ENCODE data around the gene EME2.

The EME2 gene

DNA sequence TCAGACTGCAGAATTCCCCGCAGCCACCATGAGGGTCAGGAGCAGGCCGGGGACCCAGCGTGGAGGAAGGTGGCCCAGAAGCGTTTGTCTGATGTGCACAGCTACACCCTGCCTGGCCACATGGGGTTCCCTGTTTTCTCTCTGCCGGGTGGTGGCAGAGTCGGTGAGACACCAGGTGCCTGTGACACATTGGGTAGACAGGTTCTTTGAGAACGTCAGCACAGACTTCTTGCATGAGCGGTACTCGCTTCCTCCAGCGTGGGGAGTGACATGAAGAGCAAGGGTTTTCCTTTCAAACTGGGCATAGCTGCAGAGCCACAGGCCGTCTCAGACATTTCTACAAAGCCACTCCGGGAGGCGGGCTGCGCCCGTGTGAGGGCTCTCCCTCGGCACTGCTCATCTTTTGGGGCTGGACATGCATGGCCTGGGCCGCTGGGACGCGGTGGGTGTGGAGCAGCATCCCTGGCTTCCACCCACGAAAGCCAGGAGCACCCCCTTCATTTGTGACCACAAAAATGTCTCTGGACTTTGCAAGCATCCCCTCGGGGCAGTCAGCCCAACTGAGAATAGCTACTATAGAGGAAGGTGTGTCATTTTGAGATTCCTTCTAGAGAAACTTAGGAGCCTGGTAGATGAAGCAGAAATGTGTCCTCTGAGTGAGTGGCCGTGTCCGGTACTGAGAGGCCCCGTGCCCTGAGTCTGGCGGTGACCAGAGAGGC is 27.3 kb upstream of the EME2 start:
- Histone ChIP-seq H3K27ac (ENCODE audit: insufficient read depth, low read depth, low read length, poor library complexity, severe bottlenecking) (peak overlapping the region; percentile 87), H3K36me3 (ENCODE audit: control insufficient read depth, insufficient read depth, low read length) (peaks cover 4% of the 10 kb centered on the region), H3K4me1 (ENCODE audit: control insufficient read depth, insufficient read depth, low read length) (no peaks in the 10 kb centered on the region), H3K27me3 (ENCODE audit: control insufficient read depth, insufficient read depth, low read length, poor library complexity, severe bottlenecking) (no peaks in the 10 kb centered on the region), H3K9me3 (ENCODE audit: control insufficient read depth, low read length) (no peaks in the 10 kb centered on the region), H3K4me3 (ENCODE audit: insufficient read depth, low read depth, low read length) (no peak overlapping the region)
- 94 to 95% methylated on average over 25 of the region's 25 CpGs for WGBS, 2 experiments

DNA sequence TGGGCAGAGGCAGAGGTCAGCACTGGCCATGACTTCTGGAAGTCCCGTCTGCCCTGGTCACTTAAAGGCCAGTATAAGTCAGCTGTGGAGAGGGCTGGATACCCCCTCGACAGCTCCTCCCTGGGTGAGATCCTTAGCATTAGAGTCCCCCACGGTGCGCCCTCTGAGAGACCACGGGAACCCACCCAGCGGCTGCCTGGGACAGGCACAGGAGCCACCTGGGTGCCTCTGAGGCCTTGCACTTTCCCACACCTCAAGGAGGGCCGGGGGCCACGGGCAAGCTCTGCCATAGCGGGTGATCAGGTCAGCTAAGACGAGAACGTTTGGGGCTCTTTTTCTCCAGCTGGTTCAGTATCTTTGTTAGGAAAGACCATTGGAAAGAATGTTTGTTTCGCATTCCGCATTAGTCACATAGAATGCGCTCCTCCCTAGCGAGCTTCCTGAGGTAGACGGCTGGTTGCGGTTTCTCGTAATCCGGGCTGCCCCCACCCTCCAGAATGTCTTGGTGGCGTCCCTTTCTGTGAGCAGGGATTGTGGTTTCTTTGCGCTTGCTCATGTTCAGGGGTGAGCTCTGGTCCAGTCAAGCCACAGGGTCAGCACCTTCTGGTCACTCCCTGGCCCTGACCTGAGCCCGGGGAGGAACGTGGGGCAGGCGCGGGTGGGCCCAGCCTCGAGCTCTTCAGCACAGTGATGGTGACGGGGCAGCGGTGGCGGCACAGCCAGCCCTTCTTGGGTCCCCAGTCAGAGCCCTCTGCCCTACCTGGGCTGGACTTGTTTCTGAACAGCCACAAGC is 26.5 kb upstream of the EME2 start:
- Histone ChIP-seq H3K4me3 (ENCODE audit: insufficient read depth, low read depth, low read length) (no peak overlapping the region), H3K36me3 (ENCODE audit: control insufficient read depth, insufficient read depth, low read length) (peaks cover 4% of the 10 kb centered on the region)
- WGBS, 2 experiments = 93 to 95% methylated on average over 29 of the region's 29 CpGs

DNA sequence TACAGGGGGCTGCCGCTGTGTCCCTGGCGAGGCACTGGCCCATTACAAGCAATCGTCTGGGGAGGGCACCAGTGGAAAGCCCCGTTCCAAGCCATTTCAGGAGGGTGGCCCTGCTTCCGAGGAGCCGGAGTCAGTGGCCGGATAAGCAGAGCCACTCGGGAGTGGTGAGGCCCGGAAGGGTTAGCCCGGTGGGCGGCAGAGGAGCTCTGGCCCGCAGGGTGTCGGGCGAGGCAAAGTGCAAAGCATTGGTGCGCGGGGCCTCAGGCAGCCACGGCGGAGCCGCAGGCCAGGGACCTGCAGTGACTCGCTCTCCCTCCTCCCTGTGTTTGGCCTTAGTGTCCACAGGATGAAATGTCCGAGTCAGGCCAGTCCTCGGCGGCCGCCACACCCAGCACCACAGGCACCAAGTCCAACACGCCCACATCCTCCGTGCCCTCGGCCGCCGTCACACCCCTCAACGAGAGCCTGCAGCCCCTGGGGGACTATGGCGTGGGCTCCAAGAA is 25.9 kb upstream of the EME2 start:
- no peaks in the 10 kb centered on the region for H3K4me1 ChIP-seq (ENCODE audit: control insufficient read depth, insufficient read depth, low read length)
- no peaks in the 10 kb centered on the region for H3K9me3 ChIP-seq (ENCODE audit: control insufficient read depth, low read length)
- no peaks in the 10 kb centered on the region for H3K27me3 ChIP-seq (ENCODE audit: control insufficient read depth, insufficient read depth, low read length, poor library complexity, severe bottlenecking)
- no peak overlapping the region for H3K4me3 ChIP-seq (ENCODE audit: insufficient read depth, low read depth, low read length)
- whole genome bisulfite sequencing, 2 experiments = 96% methylated on average over 31 of the region's 31 CpGs
- peaks cover 4% of the 10 kb centered on the region for H3K36me3 ChIP-seq (ENCODE audit: control insufficient read depth, insufficient read depth, low read length)
- peak overlapping the region; percentile 26 for H3K27ac ChIP-seq (ENCODE audit: insufficient read depth, low read depth, low read length, poor library complexity, severe bottlenecking)

More for the DNA sequence above, 26.5 kb upstream of the EME2 start:
- Histone ChIP-seq H3K27me3 (ENCODE audit: control insufficient read depth, insufficient read depth, low read length, poor library complexity, severe bottlenecking) (no peaks in the 10 kb centered on the region), H3K4me1 (ENCODE audit: control insufficient read depth, insufficient read depth, low read length) (no peaks in the 10 kb centered on the region), H3K9me3 (ENCODE audit: control insufficient read depth, low read length) (no peaks in the 10 kb centered on the region), H3K27ac (ENCODE audit: insufficient read depth, low read depth, low read length, poor library complexity, severe bottlenecking) (peak overlapping the region; percentile 87)

DNA sequence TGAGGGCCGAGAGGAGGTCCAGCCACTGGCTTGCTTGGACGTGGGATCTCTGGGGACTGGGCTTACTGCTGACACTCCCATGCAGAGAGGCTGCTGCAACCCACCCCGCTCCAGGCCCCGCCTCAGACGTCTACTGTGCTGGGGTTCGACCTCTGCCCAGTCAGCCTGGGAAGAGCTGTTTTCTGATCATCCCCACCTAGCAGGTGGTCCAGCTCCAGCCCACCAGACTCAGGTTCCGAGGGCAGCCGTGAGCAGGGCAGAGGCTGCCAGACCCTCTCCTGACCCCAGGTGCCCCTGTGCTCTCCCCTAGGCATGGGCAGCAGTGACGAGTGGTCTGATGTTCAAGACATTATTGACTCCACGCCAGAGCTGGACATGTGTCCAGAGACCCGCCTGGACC is 24.7 kb upstream of the EME2 start:
- no peaks in the 10 kb centered on the region for H3K27me3 ChIP-seq (ENCODE audit: control insufficient read depth, insufficient read depth, low read length, poor library complexity, severe bottlenecking)
- no peaks in the 10 kb centered on the region for H3K4me1 ChIP-seq (ENCODE audit: control insufficient read depth, insufficient read depth, low read length)
- H3K4me3 ChIP-seq (ENCODE audit: insufficient read depth, low read depth, low read length) = no peak overlapping the region
- H3K9me3 ChIP-seq (ENCODE audit: control insufficient read depth, low read length) = no peaks in the 10 kb centered on the region
- H3K36me3 ChIP-seq (ENCODE audit: control insufficient read depth, insufficient read depth, low read length) = peaks cover 9% of the 10 kb centered on the region
- no peak overlapping the region for H3K27ac ChIP-seq (ENCODE audit: insufficient read depth, low read depth, low read length, poor library complexity, severe bottlenecking)
- WGBS, 2 experiments = 95% methylated on average over 11 of the region's 11 CpGs

DNA sequence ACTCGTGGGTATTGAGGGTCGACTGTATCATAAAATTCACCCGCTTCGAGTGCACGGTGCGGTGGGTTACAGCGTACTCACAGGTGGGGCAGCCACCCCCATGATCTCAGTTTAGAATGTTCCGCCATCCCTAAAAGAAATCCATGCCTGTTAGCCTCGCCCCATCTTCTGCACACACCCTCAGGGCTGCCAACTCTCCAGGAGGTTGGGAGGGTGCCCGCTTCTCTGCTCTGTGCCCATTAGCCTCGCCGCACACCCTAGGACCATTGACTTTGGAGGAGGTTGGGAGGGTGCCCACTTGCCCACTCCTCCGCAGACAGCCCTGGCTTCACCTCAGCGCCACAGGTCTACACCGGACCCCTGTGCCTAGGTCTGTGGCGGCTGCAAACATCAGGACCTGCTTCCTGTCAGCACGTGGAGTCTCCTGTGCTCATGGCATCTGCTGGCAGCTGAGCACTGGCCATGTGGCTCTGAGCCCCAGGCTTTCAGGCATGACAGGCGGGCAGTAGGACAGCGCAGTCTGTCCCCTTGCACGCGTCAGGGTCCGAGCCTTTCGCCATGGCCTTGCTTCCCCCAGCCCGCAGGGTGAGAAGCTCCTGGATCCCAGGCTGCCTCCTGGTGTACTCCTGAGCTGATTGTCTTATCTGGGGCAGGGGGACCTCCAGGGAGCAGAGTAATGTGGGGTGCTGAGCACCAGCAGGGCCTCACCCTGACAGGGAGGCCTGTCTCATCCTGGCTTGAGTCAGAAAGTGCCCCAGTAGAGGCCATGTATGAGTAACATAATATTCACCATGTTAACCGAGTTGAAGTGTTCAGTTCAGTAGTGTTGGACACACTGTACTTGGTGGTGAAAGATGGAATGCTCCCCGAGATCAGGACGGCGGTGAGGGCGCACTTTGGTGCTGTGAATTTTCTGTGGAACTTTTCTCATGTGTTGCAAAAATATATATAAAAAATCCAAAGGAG is 23.2 kb upstream of the EME2 start:
- WGBS, 2 experiments = 96 to 97% methylated on average over 26 to 29 of the region's 29 CpGs
- no peaks in the 10 kb centered on the region for H3K4me1 ChIP-seq (ENCODE audit: control insufficient read depth, insufficient read depth, low read length)

DNA sequence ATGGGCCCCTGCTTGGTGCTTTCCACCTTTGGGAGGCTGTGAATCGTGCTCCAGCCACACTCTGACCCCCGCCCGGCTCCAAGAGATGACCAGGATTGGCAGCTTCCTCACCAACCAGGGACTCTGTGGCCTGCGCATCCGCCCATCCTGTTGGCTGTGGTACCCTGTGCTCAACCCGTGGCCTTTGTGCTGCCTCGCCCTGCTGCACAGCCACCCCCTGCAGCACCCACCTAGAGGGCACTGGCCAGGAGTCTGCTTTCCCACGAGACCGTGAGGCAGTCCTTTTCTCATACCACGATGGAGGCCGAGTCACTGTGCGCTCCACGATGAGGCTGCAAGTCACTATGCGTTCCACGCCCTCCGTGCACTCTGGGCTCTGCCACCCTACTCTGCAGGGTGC is 20.7 kb upstream of the EME2 start:
- 96 to 97% methylated on average over 16 of the region's 16 CpGs for WGBS, 2 experiments
- peaks cover 8% of the 10 kb centered on the region for H3K36me3 ChIP-seq (ENCODE audit: control insufficient read depth, insufficient read depth, low read length)

More for the DNA sequence above, 23.2 kb upstream of the EME2 start:
- H3K27ac ChIP-seq (ENCODE audit: insufficient read depth, low read depth, low read length, poor library complexity, severe bottlenecking) = no peak overlapping the region
- H3K36me3 ChIP-seq (ENCODE audit: control insufficient read depth, insufficient read depth, low read length) = peaks cover 9% of the 10 kb centered on the region
- no peak overlapping the region for H3K4me3 ChIP-seq (ENCODE audit: insufficient read depth, low read depth, low read length)
- no peaks in the 10 kb centered on the region for H3K9me3 ChIP-seq (ENCODE audit: control insufficient read depth, low read length)
- no peaks in the 10 kb centered on the region for H3K27me3 ChIP-seq (ENCODE audit: control insufficient read depth, insufficient read depth, low read length, poor library complexity, severe bottlenecking)

DNA sequence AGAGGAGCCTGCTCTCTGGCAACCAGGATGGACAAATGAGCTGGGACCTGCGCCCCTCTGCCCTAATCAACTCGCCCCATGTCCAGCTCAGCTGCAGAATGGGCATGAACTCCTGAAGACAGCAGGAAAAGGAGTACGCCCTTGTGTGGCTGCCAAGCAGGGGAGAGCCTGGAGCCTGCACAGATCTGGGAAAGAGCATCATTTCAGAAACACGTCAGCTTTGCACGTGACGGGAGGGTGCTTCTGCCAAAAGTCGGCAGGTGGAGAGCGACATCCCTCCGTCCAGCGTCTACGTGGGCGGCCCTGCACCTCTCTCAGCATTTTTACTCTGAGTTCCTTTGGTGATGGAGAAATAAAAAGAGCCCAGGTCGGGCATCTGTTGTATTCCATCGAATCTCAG is 19.8 kb upstream of the EME2 start:
- 93 to 94% methylated on average over 14 of the region's 14 CpGs for WGBS, 2 experiments
- H3K36me3 ChIP-seq (ENCODE audit: control insufficient read depth, insufficient read depth, low read length) = peaks cover 6% of the 10 kb centered on the region
- H3K4me3 ChIP-seq (ENCODE audit: insufficient read depth, low read depth, low read length) = no peak overlapping the region
- no peaks in the 10 kb centered on the region for H3K4me1 ChIP-seq (ENCODE audit: control insufficient read depth, insufficient read depth, low read length)
- no peak overlapping the region for H3K27ac ChIP-seq (ENCODE audit: insufficient read depth, low read depth, low read length, poor library complexity, severe bottlenecking)
- H3K27me3 ChIP-seq (ENCODE audit: control insufficient read depth, insufficient read depth, low read length, poor library complexity, severe bottlenecking) = no peaks in the 10 kb centered on the region
- H3K9me3 ChIP-seq (ENCODE audit: control insufficient read depth, low read length) = no peaks in the 10 kb centered on the region

More for the DNA sequence above, 20.7 kb upstream of the EME2 start:
- no peak overlapping the region for H3K4me3 ChIP-seq (ENCODE audit: insufficient read depth, low read depth, low read length)
- H3K27me3 ChIP-seq (ENCODE audit: control insufficient read depth, insufficient read depth, low read length, poor library complexity, severe bottlenecking) = no peaks in the 10 kb centered on the region
- H3K4me1 ChIP-seq (ENCODE audit: control insufficient read depth, insufficient read depth, low read length) = no peaks in the 10 kb centered on the region
- no peak overlapping the region for H3K27ac ChIP-seq (ENCODE audit: insufficient read depth, low read depth, low read length, poor library complexity, severe bottlenecking)
- no peaks in the 10 kb centered on the region for H3K9me3 ChIP-seq (ENCODE audit: control insufficient read depth, low read length)

DNA sequence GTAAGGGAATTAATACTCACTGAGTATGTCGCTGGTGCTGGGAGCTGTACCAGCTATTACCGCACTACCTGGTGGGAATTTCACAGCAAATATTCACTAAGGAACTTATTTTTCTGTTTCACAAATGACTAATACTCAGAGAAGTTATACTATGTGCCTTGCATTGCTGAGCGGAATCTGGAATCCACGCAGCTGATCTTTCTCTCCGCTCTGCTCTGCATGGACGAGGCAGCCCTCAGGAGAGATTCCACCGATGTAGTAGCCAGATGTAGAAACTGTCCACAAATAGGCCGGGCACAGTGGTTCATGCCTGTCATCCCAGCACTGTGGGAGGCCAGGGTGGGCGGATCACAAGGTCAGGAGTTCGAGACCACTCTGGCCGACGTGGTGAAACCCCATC is 18.4 kb upstream of the EME2 start:
- Histone ChIP-seq H3K4me3 (ENCODE audit: insufficient read depth, low read depth, low read length) (no peak overlapping the region), H3K27ac (ENCODE audit: insufficient read depth, low read depth, low read length, poor library complexity, severe bottlenecking) (no peak overlapping the region), H3K4me1 (ENCODE audit: control insufficient read depth, insufficient read depth, low read length) (no peaks in the 10 kb centered on the region), H3K27me3 (ENCODE audit: control insufficient read depth, insufficient read depth, low read length, poor library complexity, severe bottlenecking) (no peaks in the 10 kb centered on the region), H3K9me3 (ENCODE audit: control insufficient read depth, low read length) (no peaks in the 10 kb centered on the region), H3K36me3 (ENCODE audit: control insufficient read depth, insufficient read depth, low read length) (peaks cover 8% of the 10 kb centered on the region)
- 94 to 96% methylated on average over 12 of the region's 12 CpGs for WGBS, 2 experiments

DNA sequence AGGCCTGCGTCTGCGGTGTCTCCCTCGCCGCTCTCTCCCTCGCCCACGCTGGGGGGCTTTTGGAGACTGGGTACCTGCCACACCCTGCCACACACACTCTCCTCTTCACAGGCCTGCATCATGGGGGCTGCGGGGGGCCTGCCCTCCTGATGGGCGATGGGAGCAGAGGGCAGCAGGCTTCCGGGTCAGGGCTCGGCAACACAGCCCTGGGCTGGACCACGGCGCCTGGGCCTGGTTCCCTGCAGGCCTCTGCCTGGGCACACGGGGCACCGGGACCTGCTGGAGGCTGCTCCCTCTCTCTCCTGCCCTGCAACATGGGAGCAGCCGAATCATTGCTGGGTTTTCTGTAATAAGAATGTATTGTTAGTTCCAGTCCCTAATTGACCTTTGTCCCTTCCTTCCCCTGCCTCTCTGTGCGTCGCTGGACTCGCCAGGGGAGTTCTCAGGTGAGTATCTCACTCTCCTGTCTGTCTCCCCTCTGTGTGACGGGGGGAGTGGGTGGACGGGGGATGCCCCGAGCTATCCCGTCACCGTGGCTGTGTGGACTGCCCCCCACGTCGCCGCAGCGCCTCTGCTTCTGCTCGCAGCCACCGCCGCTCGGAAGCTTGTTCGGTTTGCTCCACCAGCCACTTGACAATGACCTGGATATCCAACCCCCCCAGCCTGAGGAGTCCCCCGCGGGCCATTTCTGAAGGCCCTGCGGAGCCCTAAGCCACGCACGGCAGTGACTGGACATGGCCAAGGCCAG is 14.7 kb upstream of the EME2 start:
- Histone ChIP-seq H3K4me1 (ENCODE audit: control insufficient read depth, insufficient read depth, low read length) (peaks cover 3% of the 10 kb centered on the region), H3K9me3 (ENCODE audit: control insufficient read depth, low read length) (no peaks in the 10 kb centered on the region), H3K27me3 (ENCODE audit: control insufficient read depth, insufficient read depth, low read length, poor library complexity, severe bottlenecking) (no peaks in the 10 kb centered on the region), H3K27ac (ENCODE audit: insufficient read depth, low read depth, low read length, poor library complexity, severe bottlenecking) (no peak overlapping the region), H3K4me3 (ENCODE audit: insufficient read depth, low read depth, low read length) (no peak overlapping the region), H3K36me3 (ENCODE audit: control insufficient read depth, insufficient read depth, low read length) (peaks cover 3% of the 10 kb centered on the region)
- WGBS, 2 experiments = 93 to 95% methylated on average over 36 to 37 of the region's 37 CpGs
